HG03460 (cell line): ENCODE results near the gene RPP14.
"Not testable (repeated sequence)": the region's sequence is repeated elsewhere in the genome, so short reads cannot be mapped to it uniquely, and the experiment has no call there.

Experiments
- ATAC-seq: cut with Tn5 transposase; IDR thresholded peaks from one replicate; pipeline ENCODE4 v1.9.1; 2021; ENCODE audit not compliant: unreplicated experiment

The RPP14 gene

DNA sequence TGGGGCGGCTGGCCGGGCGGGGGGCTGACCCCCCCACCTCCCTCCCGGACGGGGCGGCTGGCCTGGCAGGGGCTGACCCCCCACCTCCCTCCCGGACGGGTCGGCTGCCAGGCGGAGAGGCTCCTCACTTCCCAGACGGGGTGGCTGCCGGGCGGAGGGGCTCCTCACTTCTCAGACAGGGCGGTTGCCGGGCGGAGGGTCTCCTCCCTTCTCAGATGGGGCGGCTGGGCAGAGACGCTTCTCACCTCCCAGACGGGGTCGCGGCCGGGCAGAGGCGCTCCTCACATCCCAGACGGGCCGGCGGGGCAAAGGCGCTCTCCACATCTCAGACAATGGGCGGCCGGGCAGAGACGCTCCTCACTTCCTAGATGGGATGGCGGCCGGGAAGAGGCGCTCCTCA is 15.6 kb upstream of the RPP14 start:
- not testable (repeated sequence) for ATAC-seq

DNA sequence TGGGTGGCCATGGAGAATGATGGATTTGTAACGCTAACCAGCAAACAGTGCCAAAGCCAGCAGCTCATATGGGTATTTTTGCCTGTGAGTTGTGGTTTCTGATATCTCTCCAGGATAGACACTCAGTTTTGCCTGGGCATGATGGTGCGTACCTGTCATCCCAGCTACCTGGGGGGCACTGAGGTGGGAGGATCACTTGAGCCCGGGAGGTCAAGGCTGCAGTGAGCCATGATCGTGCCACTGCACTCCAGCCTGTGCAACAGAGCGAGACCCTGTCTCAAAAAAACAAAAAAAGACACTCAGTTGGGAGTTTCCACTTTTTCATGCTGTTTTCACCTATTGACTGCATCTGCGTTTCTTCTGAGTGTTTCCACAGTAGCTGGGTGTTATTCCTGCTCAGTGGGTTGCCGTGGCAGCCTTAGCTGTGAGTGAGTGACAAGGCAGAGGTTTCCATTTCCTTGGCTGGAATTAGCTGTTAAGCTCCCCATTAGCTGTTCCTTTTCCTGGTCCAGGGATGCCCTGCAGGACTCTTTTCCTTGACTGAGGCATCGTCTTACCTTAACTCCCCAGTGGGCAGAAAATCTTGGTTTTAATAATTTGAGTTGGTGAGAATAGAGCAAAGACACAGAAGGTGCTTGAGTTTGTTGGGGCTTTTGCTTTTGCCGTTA is 14.2 kb upstream of the RPP14 start:
- no peak for ATAC-seq

DNA sequence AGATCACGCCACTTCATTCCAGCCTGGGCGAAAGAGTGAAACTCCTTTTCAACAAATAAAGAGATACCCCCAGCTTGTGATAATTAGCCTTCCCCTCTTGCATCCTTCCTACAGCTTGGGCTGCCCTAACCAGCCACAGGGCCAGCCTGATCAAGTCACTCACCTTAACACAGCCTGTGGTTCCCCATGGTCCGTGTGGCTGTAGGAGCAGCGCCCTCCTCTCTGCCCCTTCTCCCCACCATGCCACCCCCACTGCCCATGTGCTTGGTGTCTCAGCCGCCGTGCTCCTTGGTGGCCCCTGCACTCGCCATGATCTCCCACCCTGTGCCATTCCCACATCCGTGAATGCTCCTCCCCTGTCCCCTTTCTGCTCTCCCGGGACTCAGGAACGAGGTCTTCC is 13.2 kb upstream of the RPP14 start:
- ATAC-seq: no peak

DNA sequence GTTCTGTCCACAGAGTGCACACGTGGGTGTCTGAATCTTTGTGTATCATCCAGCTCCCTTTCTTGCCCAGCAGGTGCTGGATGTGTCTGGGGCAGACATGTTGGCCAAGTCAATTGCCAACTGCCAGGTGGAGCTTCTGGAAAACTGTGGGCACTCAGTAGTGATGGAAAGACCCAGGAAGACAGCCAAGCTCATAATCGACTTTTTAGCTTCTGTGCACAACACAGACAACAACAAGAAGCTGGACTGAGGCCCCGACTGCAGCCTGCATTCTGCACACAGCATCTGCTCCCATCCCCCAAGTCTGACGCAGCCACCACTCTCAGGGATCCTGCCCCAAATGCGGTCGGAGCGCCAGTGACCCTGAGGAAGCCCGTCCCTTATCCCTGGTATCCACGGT is 12.5 kb upstream of the RPP14 start:
- ATAC-seq: no peak

- no peak for ATAC-seq
Observed at GRCh38 chr3:58296269-58296668, 9.8 kb upstream of the RPP14 start.

GRCh38 chr3:58296843-58297242 is 9.2 kb upstream of the RPP14 start:
- ATAC-seq: no peak

GRCh38 chr3:58298190-58298589 is 7.9 kb upstream of the RPP14 start:
- ATAC-seq: no peak

- ATAC-seq: no peak
Observed at GRCh38 chr3:58299075-58299474, 7.0 kb upstream of the RPP14 start.

DNA sequence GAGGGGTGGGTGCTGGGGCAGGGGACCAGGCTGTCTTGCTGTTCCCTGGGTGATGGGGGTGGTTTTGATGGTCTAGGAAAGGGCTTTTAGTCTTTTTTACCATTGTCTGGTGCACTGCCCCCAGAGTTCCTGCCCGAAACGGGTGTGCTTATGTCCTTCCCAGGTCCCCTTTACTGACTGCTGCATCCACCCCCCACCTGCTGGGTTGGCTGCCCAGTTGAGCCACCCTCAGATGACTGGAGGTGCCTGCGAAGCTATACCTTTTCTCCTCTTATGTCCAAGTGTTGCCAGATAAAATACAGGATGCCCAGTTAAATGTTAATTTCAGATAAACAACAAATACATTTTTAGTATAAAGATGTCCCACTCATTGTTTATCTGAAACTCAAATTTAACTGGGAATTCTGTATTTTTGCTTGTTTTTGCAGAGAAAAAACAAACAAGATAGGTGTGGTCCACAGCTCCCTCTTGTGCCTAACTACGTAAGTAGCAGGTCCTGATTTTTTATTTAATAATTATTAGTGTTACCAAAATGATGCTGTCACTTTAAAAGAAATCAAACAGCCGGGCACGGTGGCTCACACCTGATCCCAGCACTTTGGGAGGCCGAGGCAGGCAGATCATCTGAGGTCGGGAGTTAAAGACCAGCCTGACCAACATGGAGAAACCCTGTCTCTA is 6.1 kb upstream of the RPP14 start:
- ATAC-seq: no peak

DNA sequence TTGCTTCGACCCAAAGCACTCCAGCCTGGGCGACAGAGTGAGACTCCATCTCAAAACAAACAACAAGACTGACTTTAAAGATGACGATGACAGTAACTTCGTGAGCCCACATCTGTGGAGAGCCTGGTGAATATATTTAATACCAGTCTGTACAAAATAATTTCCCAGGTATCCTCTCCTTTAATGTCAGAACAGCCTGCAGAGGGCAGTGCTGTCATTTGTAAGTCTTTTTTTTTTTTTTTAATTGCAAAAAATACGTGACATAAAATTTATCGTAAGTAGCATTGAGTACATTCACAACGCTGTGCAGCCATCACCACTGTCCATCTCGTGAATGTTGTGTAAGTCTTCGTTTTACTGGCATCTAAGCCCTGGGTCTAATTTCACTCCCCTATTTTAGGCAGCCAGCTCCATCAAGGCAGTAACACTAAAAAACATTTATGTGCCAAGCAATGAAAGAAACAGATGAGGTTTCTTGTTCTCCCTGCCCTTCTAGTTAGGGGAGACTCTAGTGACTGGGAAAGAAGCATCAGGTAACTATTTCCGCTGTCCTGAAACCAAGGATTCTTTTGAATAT is 1.7 kb downstream of the RPP14 start:
- ATAC-seq: no peak

DNA sequence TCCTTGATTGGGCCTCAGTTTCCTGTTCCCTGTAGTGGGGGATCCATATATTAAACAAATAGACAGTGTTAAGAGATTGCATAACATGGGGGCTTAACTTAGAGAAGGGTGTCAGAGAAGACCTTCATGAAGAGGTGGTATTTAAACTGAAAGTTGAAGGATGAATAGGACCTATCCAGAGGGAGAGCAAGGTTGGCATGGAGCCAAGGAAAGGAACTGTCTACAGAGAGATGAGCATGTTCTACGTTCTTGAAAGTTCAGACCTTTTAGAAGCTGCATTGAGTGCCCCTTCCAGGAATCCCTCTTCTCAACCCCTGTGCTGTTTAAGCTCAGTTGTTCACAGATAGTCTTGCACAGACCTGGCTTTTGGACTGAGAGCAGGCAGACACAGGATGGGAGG is 2.7 kb downstream of the RPP14 start:
- no peak for ATAC-seq

DNA sequence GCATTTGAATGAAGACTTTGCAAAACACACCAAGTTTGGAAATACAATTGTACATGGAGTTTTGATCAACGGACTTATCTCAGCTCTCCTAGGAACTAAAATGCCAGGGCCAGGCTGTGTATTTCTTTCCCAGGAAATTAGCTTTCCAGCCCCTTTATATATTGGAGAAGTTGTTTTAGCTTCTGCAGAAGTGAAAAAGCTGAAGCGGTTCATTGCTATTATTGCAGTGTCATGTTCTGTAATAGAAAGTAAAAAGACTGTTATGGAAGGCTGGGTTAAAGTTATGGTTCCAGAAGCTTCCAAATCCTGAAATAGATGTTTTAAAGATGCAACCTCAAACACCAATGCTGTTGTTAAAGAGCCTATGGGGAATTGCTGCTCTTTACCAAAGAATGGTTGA is 11.8 kb downstream of the RPP14 start:
- no peak for ATAC-seq

- no peak for ATAC-seq
Observed at GRCh38 chr3:58321791-58322190, 15.7 kb downstream of the RPP14 start.

- ATAC-seq: no peak
Observed at GRCh38 chr3:58322793-58323192, 16.7 kb downstream of the RPP14 start.

DNA sequence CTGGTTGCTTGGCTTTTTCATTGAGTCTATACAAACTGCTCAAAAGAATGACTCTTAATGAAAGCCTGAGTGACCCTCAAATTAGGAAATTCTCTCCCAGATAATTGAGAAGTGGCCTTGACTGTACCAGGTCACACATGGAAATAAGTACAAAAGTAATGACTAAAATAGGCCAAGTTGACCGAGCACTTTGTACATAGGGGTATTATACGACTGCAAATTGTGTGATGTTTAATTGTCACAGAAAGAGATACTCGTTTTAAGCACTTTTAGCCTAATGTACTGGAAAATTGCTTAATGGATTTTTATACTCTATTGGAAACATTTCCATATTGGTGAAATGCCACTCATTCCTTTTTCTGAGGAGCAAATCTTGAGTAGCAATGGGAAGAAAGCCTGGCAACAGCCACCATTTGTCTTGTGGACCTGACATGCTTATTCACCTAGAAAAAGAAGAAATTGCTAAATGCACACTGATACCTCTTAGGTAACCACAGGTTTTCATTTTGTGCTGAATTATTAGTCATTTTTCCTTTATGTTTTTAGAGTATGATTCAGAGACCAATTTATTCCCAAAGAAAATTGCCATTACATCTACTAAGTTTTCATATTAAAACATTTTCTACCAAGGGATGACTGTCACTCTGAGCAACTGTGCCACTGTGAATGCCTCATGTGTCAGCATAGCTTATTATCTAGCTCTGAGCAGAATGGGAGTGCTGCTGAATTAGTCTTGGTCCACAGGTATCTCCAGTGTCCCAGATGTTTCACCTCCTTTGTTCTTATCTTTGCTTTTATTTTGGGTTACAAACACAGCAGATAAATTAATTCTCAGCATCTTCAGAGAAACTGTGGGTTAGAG is 17.7 kb downstream of the RPP14 start:
- ATAC-seq: no peak

- ATAC-seq: no peak
Observed at GRCh38 chr3:58324391-58325390, 18.6 kb downstream of the RPP14 start.

- no peak for ATAC-seq
Observed at GRCh38 chr3:58325525-58325992, 19.5 kb downstream of the RPP14 start.

DNA sequence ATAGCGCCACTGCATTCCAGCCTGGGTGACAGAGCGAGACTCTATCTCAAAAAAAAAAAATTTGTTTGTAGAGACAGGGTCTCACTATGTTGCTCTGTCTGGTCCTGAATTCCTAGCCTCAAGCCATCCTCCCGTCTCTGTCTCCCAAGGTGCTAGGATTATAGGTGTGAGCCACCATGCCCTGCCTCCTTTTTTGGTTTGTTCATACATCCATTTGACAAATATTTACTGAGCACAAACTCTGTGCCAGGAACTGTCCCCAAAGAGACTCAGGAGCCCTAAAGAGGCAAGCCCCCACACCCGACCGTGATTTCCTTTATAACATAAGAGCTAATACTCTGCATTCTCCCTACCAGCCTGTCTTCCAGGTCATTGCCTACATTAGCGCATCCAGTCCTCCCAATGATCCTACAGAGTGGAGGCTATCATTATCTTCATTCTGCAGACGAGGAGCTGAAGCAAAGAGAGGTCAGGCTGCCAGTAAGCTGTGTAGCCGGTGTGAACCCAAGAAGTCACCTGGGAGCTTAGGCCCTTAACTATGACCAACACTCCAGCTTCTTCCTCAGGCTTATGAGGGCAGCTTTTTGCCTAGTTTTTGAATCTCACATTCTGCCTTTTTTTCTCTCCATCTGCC is 20.3 kb downstream of the RPP14 start:
- no peak for ATAC-seq

- no peak for ATAC-seq
Observed at GRCh38 chr3:58329150-58329921, 23.3 kb downstream of the RPP14 start.
